ENCODE results near the gene EGR1.

GRCh38 chr5:138502121-138502520 is 36.8 kb downstream of the EGR1 start:
- TF ChIP-seq GATA2 (IDR thresholded peaks at IDR 0.05; ENCODE audit: low read depth, low read length), result no peak
- TF ChIP-seq GATA3 (IDR thresholded peaks at IDR 0.05; ENCODE audit: low read depth, low read length), result no peak

Measured in SH-SY5Y (cell line).